Gastroesophageal sphincter (tissue), 4 donors: ENCODE measurements around the gene MR1. TPM values are rescaled to one million over a fixed set of nuclear protein-coding genes. Genes with fewer than 3 reads are reported as not detected.
A peak's percentile ranks its signal among the peaks of the same experiment; 100 is the strongest.

Source experiments
- ATAC-seq: fragments of 150-250 bp; one replicate; pipeline ENCODE4 v1.9.1; 2016; ENCODE audit warnings: mild to moderate bottlenecking, moderate library complexity
- H3K27ac ChIP-seq, 4 donors: fragments of 200-600 bp; sonication (generic) in 3 of 4; 1 replicate in 3 of 4; 2 replicates in 1 of 4; pipeline ENCODE4 v1.5.1; 2016 to 2019
- H3K27me3 ChIP-seq: fragments of 200-600 bp; sonication (generic); one replicate; pipeline ENCODE4 v1.5.1; 2019
- H3K36me3 ChIP-seq, 2 donors: fragments of 200-600 bp; sonication (generic); one replicate each; pipeline ENCODE4 v1.5.1; 2019; ENCODE audit warnings: control low read depth in 1 of 2
- H3K4me1 ChIP-seq, 3 donors: fragments of 200-600 bp; sonication (generic); 1 replicate in 2 of 3; 2 replicates in 1 of 3; pipeline ENCODE4 v1.5.1; 2016 to 2019; ENCODE audit warnings: control low read depth in 2 of 3
- H3K4me3 ChIP-seq, 2 donors: fragments of 200-600 bp; sonication (generic); one replicate each; pipeline ENCODE4 v1.5.1; 2019; ENCODE audit warnings: mild to moderate bottlenecking in 1 of 2, moderate library complexity in 1 of 2
- H3K9me3 ChIP-seq, 3 donors: fragments of 200-600 bp; sonication (generic); one replicate each; pipeline ENCODE4 v1.5.1; 2017 to 2019; ENCODE audit warnings: control low read depth in 2 of 3
- CTCF ChIP-seq, 4 experiments: fragments of 200-600 bp in 2 of 4; fragments of 450-650 bp in 2 of 4; sonication (generic) in 1 of 4; IDR thresholded peaks; one replicate each; pipeline ENCODE4 v1.5.1; 2017 to 2019; ENCODE audit warnings: antibody characterized with exemption in 4 of 4, mild to moderate bottlenecking in 2 of 4, moderate library complexity in 2 of 4
- EP300 ChIP-seq: sonication (generic); formaldehyde crosslinking; IDR thresholded peaks from one replicate; pipeline ENCODE4 v1.6.1; 2017; ENCODE audit warnings: antibody characterized with exemption, mild to moderate bottlenecking
- POLR2A ChIP-seq, 2 donors: fragments of 450-650 bp; IDR thresholded peaks; one replicate each; pipeline ENCODE4 v1.6.1; 2017; ENCODE audit warnings: antibody characterized with exemption in 2 of 2, mild to moderate bottlenecking in 2 of 2, moderate library complexity in 1 of 2
- POLR2AphosphoS5 ChIP-seq: sonication (generic); formaldehyde crosslinking; IDR thresholded peaks from one replicate; pipeline ENCODE4 v1.6.1; 2017; ENCODE audit warnings: antibody characterized with exemption
- WGBS, 2 donors: methylation state at CpG; one replicate each; pipeline ENCODE4 v1.1.5; 2018; ENCODE audit warnings: low coverage in 1 of 2; 5-methylcytosine and 5-hydroxymethylcytosine counted together
- total RNA-seq, 4 donors: library from RNA; depleted of rRNA; stranded (reverse); fragments of >200 nt; gene quantifications; one replicate each; pipeline ENCODE4 v1.1.0, GENCODE V29; 2016

Gene MR1
- total RNA-seq, 4 donors from 2014 or later, result 15.3 to 19.8 (median 18.2) TPM

DNA sequence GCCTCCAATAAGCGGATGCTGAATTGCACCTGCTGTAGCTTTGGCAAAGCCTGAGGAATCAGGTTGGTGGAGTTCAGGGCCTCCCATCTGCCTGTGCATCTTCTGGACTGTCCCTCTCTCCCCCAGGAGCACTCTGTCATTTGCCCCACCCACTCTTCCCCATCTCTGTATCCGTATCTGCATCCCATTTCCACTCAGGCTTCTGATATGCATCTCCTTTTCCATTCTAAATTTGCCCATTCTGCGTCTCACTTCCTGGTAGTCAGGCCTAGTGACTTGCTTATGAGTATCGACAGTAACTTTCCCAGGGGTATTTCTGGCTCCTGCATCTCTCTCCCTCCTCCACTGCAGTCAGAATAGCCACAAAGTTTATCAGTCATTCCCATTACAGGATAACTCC, 15.6 kb downstream of the MR1 start:
- H3K27ac ChIP-seq, result no peak overlapping the region
- no peak overlapping the region for H3K4me3 ChIP-seq
- 78 to 100% methylated on average over 1 to 3 of the region's 4 CpGs for WGBS, 2 donors
- H3K9me3 ChIP-seq, result no peaks in the 10 kb centered on the region
- H3K4me1 ChIP-seq, result no peaks in the 10 kb centered on the region
- no peak for ATAC-seq
- no peaks in the 10 kb centered on the region for H3K27me3 ChIP-seq
- peaks cover 0 to 58% of the 10 kb centered on the region in 2 donors for H3K36me3 ChIP-seq
- TF ChIP-seq POLR2A (IDR thresholded peaks at IDR 0.05), result no peak
- TF ChIP-seq EP300, result no peak
- no peak for TF ChIP-seq POLR2AphosphoS5

- no peak for ATAC-seq
- no peaks in the 10 kb centered on the region for H3K27me3 ChIP-seq
- H3K4me3 ChIP-seq, result no peak overlapping the region
Observed at GRCh38 chr1:181050922-181051321, 17.1 kb downstream of the MR1 start.

GRCh38 chr1:181056560-181056959, 22.8 kb downstream of the MR1 start:
- TF ChIP-seq EP300 (no peak), POLR2AphosphoS5 (no peak), POLR2A (IDR thresholded peaks at IDR 0.05) (no peak), CTCF (IDR thresholded peaks at IDR 0.05) (no peak)
- peaks cover 0 to 50% of the 10 kb centered on the region in 2 donors for H3K36me3 ChIP-seq
- ATAC-seq, result no peak
- no peaks in the 10 kb centered on the region for H3K9me3 ChIP-seq
- H3K27me3 ChIP-seq, result no peaks in the 10 kb centered on the region
- peak overlapping the region in 3 of 4 donors; percentile 8 to 45 (median 10) for H3K27ac ChIP-seq
- peaks cover 2 to 20% (median 3%) of the 10 kb centered on the region in 3 donors for H3K4me1 ChIP-seq
- H3K4me3 ChIP-seq, result no peak overlapping the region
- 82 to 93% methylated on average over 2 of the region's 6 CpGs for WGBS, 2 donors

More at GRCh38 chr1:181050922-181051321, 17.1 kb downstream of the MR1 start:
- TF ChIP-seq CTCF (IDR thresholded peaks at IDR 0.05) (no peak), POLR2AphosphoS5 (no peak), EP300 (no peak), POLR2A (IDR thresholded peaks at IDR 0.05) (no peak)
- H3K36me3 ChIP-seq, result peaks cover 0 to 63% of the 10 kb centered on the region in 2 donors
- no peak overlapping the region for H3K27ac ChIP-seq
- H3K9me3 ChIP-seq, result no peaks in the 10 kb centered on the region
- H3K4me1 ChIP-seq, result no peaks in the 10 kb centered on the region

DNA sequence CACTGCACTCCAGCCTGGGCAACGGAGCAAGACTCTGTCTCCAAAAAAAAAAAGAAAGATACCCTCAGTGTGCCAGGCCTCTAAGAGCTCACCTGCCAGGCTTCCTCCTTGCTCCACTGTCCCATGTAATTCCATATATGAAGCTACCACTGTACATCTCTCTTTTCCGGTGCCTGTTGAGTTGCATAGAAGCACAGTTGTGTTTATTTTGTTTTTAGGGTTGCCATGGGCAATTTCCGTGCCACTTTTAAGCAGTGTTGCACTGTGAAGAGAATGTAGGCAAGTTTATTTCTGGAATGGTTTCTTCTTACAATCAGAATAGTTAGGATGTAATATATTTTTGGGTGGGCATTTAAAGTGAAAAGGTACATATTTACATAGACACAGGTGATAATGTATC, 23.3 kb downstream of the MR1 start:
- no peak overlapping the region for H3K4me3 ChIP-seq
- H3K36me3 ChIP-seq, result peaks cover 0 to 49% of the 10 kb centered on the region in 2 donors
- H3K9me3 ChIP-seq, result no peaks in the 10 kb centered on the region
- peak overlapping the region in 3 of 4 donors; percentile 8 to 45 (median 10) for H3K27ac ChIP-seq
- peaks cover 3 to 20% (median 4%) of the 10 kb centered on the region in 3 donors for H3K4me1 ChIP-seq
- TF ChIP-seq POLR2AphosphoS5 (no peak), EP300 (no peak), CTCF (IDR thresholded peaks at IDR 0.05) (no peak), POLR2A (IDR thresholded peaks at IDR 0.05) (no peak)
- ATAC-seq, result no peak
- WGBS, 2 donors, result 10 to 35% methylated on average over 3 of the region's 3 CpGs
- no peaks in the 10 kb centered on the region for H3K27me3 ChIP-seq

DNA sequence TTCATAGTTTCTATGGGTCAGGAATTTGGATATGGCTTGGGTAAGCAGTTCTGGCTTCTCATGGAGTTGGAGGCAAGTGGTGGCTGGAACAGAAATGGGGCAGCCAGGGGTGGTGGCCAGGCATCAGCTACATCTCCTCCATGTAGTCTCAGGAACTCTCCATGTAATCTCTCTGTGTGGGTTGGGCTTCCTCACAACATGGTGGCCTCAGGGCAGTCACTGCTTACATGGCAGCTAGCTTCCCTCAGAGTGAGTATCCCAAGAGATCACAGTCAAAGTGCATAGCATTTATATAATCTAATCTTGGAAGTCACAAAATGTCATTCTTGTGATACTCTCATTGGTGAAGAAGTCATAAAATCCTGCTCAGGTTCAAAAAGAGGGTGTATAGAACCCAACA, 25.7 kb downstream of the MR1 start:
- H3K36me3 ChIP-seq, result peaks cover 0 to 31% of the 10 kb centered on the region in 2 donors
- H3K27ac ChIP-seq, result no peak overlapping the region
- TF ChIP-seq POLR2AphosphoS5 (no peak), POLR2A (IDR thresholded peaks at IDR 0.05) (no peak), CTCF (IDR thresholded peaks at IDR 0.05) (no peak), EP300 (no peak)
- H3K4me3 ChIP-seq, result no peak overlapping the region
- no peaks in the 10 kb centered on the region for H3K27me3 ChIP-seq
- peaks cover 3 to 20% (median 4%) of the 10 kb centered on the region in 3 donors for H3K4me1 ChIP-seq
- no peaks in the 10 kb centered on the region for H3K9me3 ChIP-seq
- no peak for ATAC-seq
